Measurements from ENCODE around the gene MGST2.

GRCh38 chr4:139735381-139736273, 70.0 kb downstream of the MGST2 start:
- no peak for TF ChIP-seq POLR2AphosphoS5 (IDR thresholded peaks at IDR 0.05; ENCODE audit: borderline replicate concordance, low read depth, low read length)
- TF ChIP-seq EZH2 (IDR thresholded peaks at IDR 0.05): no peak
